ENCODE data around the gene LRRC75B. TPM values are rescaled to one million over a fixed set of nuclear protein-coding genes. Genes with fewer than 3 reads are reported as not detected.

The LRRC75B gene
- total RNA-seq, 1 experiment from 2014 or later = 2.2 TPM

GRCh38 chr22:24592058-24592850, 619 bp downstream of the LRRC75B start:
- H3F3A ChIP-seq (ENCODE audit: insufficient read depth, low read depth) = 0 out of 2 replicates have a peak, but pooled peaks cover 3% of the 10 kb centered on the region
- H4K20me1 ChIP-seq (ENCODE audit: insufficient read depth) = no peaks in the 10 kb centered on the region
- ChIA-PET CTCF (no interaction called here), POLR2A (ENCODE audit: unreplicated experiment) (no interaction called here)
- TF ChIP-seq CTCF (conservative IDR thresholded peaks at IDR 0.05) (no peak), EZH2 (IDR thresholded peaks at IDR 0.05; ENCODE audit: low read depth) (no peak)
- no peak for DNase-seq
- H3K9me2 ChIP-seq (ENCODE audit: insufficient read depth) = no peaks in the 10 kb centered on the region
- peak overlapping the region; percentile 89 for H3K4me2 ChIP-seq
- intact Hi-C loops (cut with micrococcal nuclease; ENCODE audit: unreplicated experiment) = no loop called here
- no peaks in the 10 kb centered on the region for H3K27me3 ChIP-seq (ENCODE audit: insufficient read depth, low read depth)
- H3K27ac ChIP-seq = no peak overlapping the region
- H3K4me1 ChIP-seq (replicated peaks; ENCODE audit: insufficient read depth) = peaks cover 13% of the 10 kb centered on the region
- peak overlapping the region; percentile 85 for H2AFZ ChIP-seq
- H3K79me2 ChIP-seq (ENCODE audit: low read depth) = no peaks in the 10 kb centered on the region
- H3K4me3 ChIP-seq = peak overlapping the region; percentile 61; the same call in 1 of the 2 replicates
- BruUV-seq (replicated peaks) = no TSS peak
- no peaks in the 10 kb centered on the region for H3K9me3 ChIP-seq (ENCODE audit: insufficient read depth, low read depth)
- no peaks in the 10 kb centered on the region for H3K36me3 ChIP-seq (ENCODE audit: low read depth)

GRCh38 chr22:24591286-24591830, 1.5 kb downstream of the LRRC75B start:
- Histone ChIP-seq H3K27ac (no peak overlapping the region), H3K9me2 (ENCODE audit: insufficient read depth) (no peaks in the 10 kb centered on the region), H3K4me2 (no peak overlapping the region), H3K36me3 (ENCODE audit: low read depth) (no peaks in the 10 kb centered on the region), H3K79me2 (ENCODE audit: low read depth) (no peaks in the 10 kb centered on the region), H2AFZ (no peak overlapping the region), H3K4me1 (replicated peaks; ENCODE audit: insufficient read depth) (peaks cover 13% of the 10 kb centered on the region), H3K9me3 (ENCODE audit: insufficient read depth, low read depth) (no peaks in the 10 kb centered on the region), H4K20me1 (ENCODE audit: insufficient read depth) (no peaks in the 10 kb centered on the region), H3F3A (ENCODE audit: insufficient read depth, low read depth) (0 out of 2 replicates have a peak, but pooled peaks cover 3% of the 10 kb centered on the region), H3K4me3 (no peak overlapping the region), H3K27me3 (ENCODE audit: insufficient read depth, low read depth) (no peaks in the 10 kb centered on the region)
- POLR2A ChIA-PET (ENCODE audit: unreplicated experiment) = no interaction called here
- CTCF ChIA-PET = no interaction called here
- TF ChIP-seq EZH2 (IDR thresholded peaks at IDR 0.05; ENCODE audit: low read depth) = no peak
- TF ChIP-seq CTCF (conservative IDR thresholded peaks at IDR 0.05) = no peak
- no TSS peak for BruUV-seq (replicated peaks)
- intact Hi-C loops (cut with micrococcal nuclease; ENCODE audit: unreplicated experiment) = no loop called here
- DNase-seq = no peak

GRCh38 chr22:24590596-24591173, 2.2 kb downstream of the LRRC75B start:
- Histone ChIP-seq H3K27ac (no peak overlapping the region), H3K9me2 (ENCODE audit: insufficient read depth) (no peaks in the 10 kb centered on the region), H3K4me1 (replicated peaks; ENCODE audit: insufficient read depth) (peaks cover 13% of the 10 kb centered on the region), H4K20me1 (ENCODE audit: insufficient read depth) (no peaks in the 10 kb centered on the region), H3F3A (ENCODE audit: insufficient read depth, low read depth) (0 out of 2 replicates have a peak, but pooled peaks cover 3% of the 10 kb centered on the region), H3K36me3 (ENCODE audit: low read depth) (no peaks in the 10 kb centered on the region), H3K27me3 (ENCODE audit: insufficient read depth, low read depth) (no peaks in the 10 kb centered on the region), H3K9me3 (ENCODE audit: insufficient read depth, low read depth) (no peaks in the 10 kb centered on the region), H2AFZ (no peak overlapping the region), H3K4me3 (no peak overlapping the region), H3K79me2 (ENCODE audit: low read depth) (no peaks in the 10 kb centered on the region), H3K4me2 (no peak overlapping the region)
- intact Hi-C loops (cut with micrococcal nuclease; ENCODE audit: unreplicated experiment) = no loop called here
- BruUV-seq (replicated peaks) = no TSS peak
- POLR2A ChIA-PET (ENCODE audit: unreplicated experiment) = no interaction called here
- DNase-seq = no peak
- CTCF ChIA-PET = no interaction called here
- TF ChIP-seq EZH2 (IDR thresholded peaks at IDR 0.05; ENCODE audit: low read depth) = no peak
- TF ChIP-seq CTCF (conservative IDR thresholded peaks at IDR 0.05) = no peak
